ENCODE measurements around the gene KRI1. TPM values are rescaled to one million over a fixed set of nuclear protein-coding genes. Genes with fewer than 3 reads are reported as not detected.

The KRI1 gene
- polyA plus RNA-seq, 1 of the 3 experiments (the other 2 are of a cell fraction): 26.7 TPM

GRCh38 chr19:10568826-10569651 lies 3.2 kb upstream of the KRI1 start, which contains the start of gene CDKN2D (continued):
- no peak for TF ChIP-seq TEAD4 (IDR thresholded peaks at IDR 0.05; ENCODE audit: borderline replicate concordance, insufficient read depth)
- TF ChIP-seq MXI1 (IDR thresholded peaks at IDR 0.05; ENCODE audit: low read depth, low read length): peak; percentile 75
- TF ChIP-seq RAD21 (IDR thresholded peaks at IDR 0.05; ENCODE audit: low read length): no peak
- TF ChIP-seq TAF1 (IDR thresholded peaks at IDR 0.05; ENCODE audit: borderline replicate concordance, low read depth, low read length): no peak; the same call in 1 of the 2 replicates
- 0 out of 4 replicates have a peak, but pooled peaks of 1 of the 2 experiments have one; percentile 12 for TF ChIP-seq EP300 (IDR thresholded peaks at IDR 0.05; ENCODE audit: borderline replicate concordance in 1 of 2, low read depth in 1 of 2, low read length in 1 of 2)
- TF ChIP-seq FOXM1 (IDR thresholded peaks at IDR 0.05; ENCODE audit: low read depth): peak; percentile 99
- no peak for TF ChIP-seq GATA2 (CRISPR knock-in tag; IDR thresholded peaks at IDR 0.05)
- TF ChIP-seq SIN3A (IDR thresholded peaks at IDR 0.05; ENCODE audit: borderline replicate concordance, low read depth, low read length): peak; percentile 95
- no peak for TF ChIP-seq FOSL2 (IDR thresholded peaks at IDR 0.05; ENCODE audit: borderline replicate concordance, low read depth)
- TF ChIP-seq NRF1 (IDR thresholded peaks at IDR 0.05; ENCODE audit: low read depth, low read length): peak; percentile 83

- Histone ChIP-seq H3F3A (replicated peaks; ENCODE audit: insufficient read depth) (peaks cover 13% of the 10 kb centered on the region), H3K79me2 (ENCODE audit: insufficient read depth) (peaks cover 37% of the 10 kb centered on the region), H3K9ac (peak overlapping the region; percentile 61), H3K4me1 (ENCODE audit: control insufficient read depth in 1 of 2, insufficient read depth in 2 of 2, low read depth in 1 of 2, low read length in 1 of 2) (peaks cover 8 to 32% of the 10 kb centered on the region in 2 experiments; a peak in 3 of 4 replicates), H3K4me3 (ENCODE audit: low read depth in 2 of 2, low read length in 1 of 2) (peak overlapping the region; percentile 70 to 76), H3K27me3 (ENCODE audit: insufficient read depth) (no peaks in the 10 kb centered on the region), H3K36me3 (replicated peaks in 1 of 2; ENCODE audit: control insufficient read depth in 1 of 2, insufficient read depth in 2 of 2, low read length in 1 of 2) (no peaks in the 10 kb centered on the region), H2AFZ (ENCODE audit: low read depth) (peak overlapping the region; percentile 73), H3K27ac (ENCODE audit: low read depth in 2 of 2, low read length in 1 of 2) (peak overlapping the region in 1 of 2 experiments; percentile 24; a peak in 1 of 4 replicates), H3K4me2 (peak overlapping the region; percentile 94), H3K9me2 (no peaks in the 10 kb centered on the region), H3K9me3 (no peaks in the 10 kb centered on the region), H4K20me1 (ENCODE audit: insufficient read depth) (no peaks in the 10 kb centered on the region)
- TF ChIP-seq MXI1 (IDR thresholded peaks at IDR 0.05; ENCODE audit: low read depth, low read length) (no peak), SIN3A (IDR thresholded peaks at IDR 0.05; ENCODE audit: borderline replicate concordance, low read depth, low read length) (0 out of 2 replicates have a peak, but pooled peaks have one; percentile 16)
- ChIA-PET CTCF (interaction anchor here (1.0 to 6.4 kb wide), 7 partner anchors 13 to 152 kb away, joined by 3 to 42 read pairs (median 7); no protein-coding TSS in a partner anchor), POLR2A (interaction anchor here (1.3 kb wide), 1 partner anchor 15 kb away, joined by 4 read pairs; no protein-coding TSS in a partner anchor)
- DNase-seq: no peak
- 7% methylated on average over 9 of the region's 58 CpGs for WGBS (ENCODE audit: low lambda C conversion rate)
Observed at GRCh38 chr19:10568062-10568825, 2.4 kb upstream of the KRI1 start.

- Histone ChIP-seq H2AFZ (ENCODE audit: low read depth) (peak overlapping the region; percentile 73; the same call in 1 of the 2 replicates), H3K36me3 (replicated peaks in 1 of 2; ENCODE audit: control insufficient read depth in 1 of 2, insufficient read depth in 2 of 2, low read length in 1 of 2) (no peaks in the 10 kb centered on the region), H3K9me2 (no peaks in the 10 kb centered on the region), H3K4me1 (ENCODE audit: control insufficient read depth in 1 of 2, insufficient read depth in 2 of 2, low read depth in 1 of 2, low read length in 1 of 2) (peaks cover 8 to 32% of the 10 kb centered on the region in 2 experiments; a peak in 3 of 4 replicates), H3K79me2 (ENCODE audit: insufficient read depth) (peaks cover 37% of the 10 kb centered on the region), H3K27me3 (ENCODE audit: insufficient read depth) (no peaks in the 10 kb centered on the region), H3K9me3 (no peaks in the 10 kb centered on the region), H3K9ac (peak overlapping the region; percentile 61; the same call in 1 of the 2 replicates), H3F3A (replicated peaks; ENCODE audit: insufficient read depth) (peaks cover 13% of the 10 kb centered on the region), H4K20me1 (ENCODE audit: insufficient read depth) (no peaks in the 10 kb centered on the region), H3K4me2 (peak overlapping the region; percentile 94), H3K27ac (ENCODE audit: low read depth in 2 of 2, low read length in 1 of 2) (no peak overlapping the region), H3K4me3 (ENCODE audit: low read depth in 2 of 2, low read length in 1 of 2) (peak overlapping the region; percentile 70 to 76)
- ChIA-PET CTCF (interaction anchor here (1.0 to 6.4 kb wide), 7 partner anchors 13 to 151 kb away, joined by 3 to 42 read pairs (median 7); no protein-coding TSS in a partner anchor), POLR2A (interaction anchor here (1.3 kb wide), 1 partner anchor 15 kb away, joined by 4 read pairs; no protein-coding TSS in a partner anchor)
- no peak for DNase-seq
- TF ChIP-seq RFX5 (IDR thresholded peaks at IDR 0.05; ENCODE audit: low read length): no peak
- no peak for TF ChIP-seq RAD21 (IDR thresholded peaks at IDR 0.05; ENCODE audit: low read length)
- TF ChIP-seq EZH2phosphoT487 (IDR thresholded peaks at IDR 0.05; ENCODE audit: borderline replicate concordance, low read depth): no peak
- TF ChIP-seq GABPA (IDR thresholded peaks at IDR 0.05; ENCODE audit: low read depth): no peak
- TF ChIP-seq JUND (IDR thresholded peaks at IDR 0.05): no peak
- TF ChIP-seq USF2 (IDR thresholded peaks at IDR 0.05; ENCODE audit: borderline replicate concordance, low read depth, low read length): no peak
- TF ChIP-seq TEAD4 (IDR thresholded peaks at IDR 0.05; ENCODE audit: borderline replicate concordance, insufficient read depth): no peak
- TF ChIP-seq FOXJ3 (CRISPR knock-in tag; IDR thresholded peaks at IDR 0.05): no peak
- no peak for TF ChIP-seq GATA2 (CRISPR knock-in tag; IDR thresholded peaks at IDR 0.05)
- no peak for TF ChIP-seq MAX (IDR thresholded peaks at IDR 0.05; ENCODE audit: low read depth)
- TF ChIP-seq SIN3A (IDR thresholded peaks at IDR 0.05; ENCODE audit: borderline replicate concordance, low read depth, low read length): no peak
- TF ChIP-seq PBX3 (IDR thresholded peaks at IDR 0.05): no peak
- TF ChIP-seq YY1 (IDR thresholded peaks at IDR 0.05; ENCODE audit: low read depth): no peak
- no peak for TF ChIP-seq RXRA (IDR thresholded peaks at IDR 0.05; ENCODE audit: borderline replicate concordance, low read depth)
- 66% methylated on average over 5 of the region's 5 CpGs for WGBS (ENCODE audit: low lambda C conversion rate)
Observed at GRCh38 chr19:10567656-10568055, 1.8 kb upstream of the KRI1 start.

All from SK-N-SH (cell line).